Activated naive CD4-positive, alpha-beta T cell treated with anti-CD3 and anti-CD28 coated beads for 36 hours (primary cell): Measurements from ENCODE around the gene SRSF7. TPM values are rescaled to one million over a fixed set of nuclear protein-coding genes. Genes with fewer than 3 reads are reported as not detected.

ENCODE experiments used
- CTCF ChIA-PET: fragments of 350-600 bp; sonication (Branson Sonifier 250); formaldehyde crosslinking; loops from one replicate; lab custom pipeline; 2021; ENCODE audit warnings: antibody characterized with exemption; lab: Charles Lee
- DNase-seq: peaks from one replicate; pipeline ENCODE4 v3.0.0-alpha.2; 2020
- H3K27ac Mint-ChIP-seq: one replicate; pipeline ENCODE4 v1.8.0; 2021; ENCODE audit warnings: mild to moderate bottlenecking, mixed read lengths
- H3K27me3 Mint-ChIP-seq: one replicate; pipeline ENCODE4 v1.8.0; 2021; ENCODE audit warnings: low read depth, mixed read lengths
- H3K36me3 Mint-ChIP-seq: one replicate; pipeline ENCODE4 v1.8.0; 2021; ENCODE audit warnings: low read depth, mixed read lengths
- H3K4me1 Mint-ChIP-seq: one replicate; pipeline ENCODE4 v1.8.0; 2021; ENCODE audit warnings: low read depth, mixed read lengths
- H3K4me3 Mint-ChIP-seq: one replicate; pipeline ENCODE4 v1.8.0; 2021; ENCODE audit warnings: mild to moderate bottlenecking, moderate library complexity, mixed read lengths
- H3K9me3 Mint-ChIP-seq: one replicate; pipeline ENCODE4 v1.8.0; 2021; ENCODE audit warnings: mixed read lengths
- intact Hi-C: fragments of 100-400 bp; cut with micrococcal nuclease; formaldehyde crosslinking; loops from one replicate; pipeline ENCODE4 v1.15.1; 2023
- total RNA-seq, 2 experiments: library from RNA; stranded (reverse); gene quantifications; one replicate each; pipeline ENCODE4 v1.2.3, GENCODE V29; 2021

SRSF7 gene
- total RNA-seq, 2 experiments from 2014 or later, result 212 to 217 TPM

DNA sequence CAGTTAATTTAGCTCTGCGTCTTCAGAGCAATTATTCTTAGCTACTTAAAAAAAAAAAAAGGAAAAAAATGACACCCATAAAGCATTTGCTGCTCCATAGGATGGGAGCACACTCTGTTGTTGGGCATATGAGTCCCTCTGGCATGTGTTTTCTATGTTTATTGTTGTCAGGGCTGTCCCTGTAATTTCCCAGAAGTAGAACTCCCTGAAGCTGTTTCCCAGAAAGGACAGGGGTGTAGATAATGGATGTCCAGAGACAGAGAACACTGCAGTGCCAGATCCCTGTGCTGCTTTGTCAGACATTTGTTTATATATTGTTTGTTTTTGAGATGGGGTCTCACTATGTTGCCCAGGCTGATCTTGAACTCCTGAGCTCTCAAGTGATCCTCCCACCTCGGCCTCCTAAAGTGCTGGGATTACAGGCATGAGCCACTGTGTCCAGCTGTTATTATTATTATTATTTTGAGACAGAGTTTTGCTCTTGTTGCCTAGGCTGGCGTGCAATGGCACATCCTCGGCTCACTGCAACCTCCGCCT lies 52.6 kb downstream of the SRSF7 start:
- CTCF ChIA-PET, result interaction anchor here (0.6 to 1.9 kb wide), 7 partner anchors 16 to 373 kb away, joined by 3 to 6 read pairs (median 4); no protein-coding TSS in a partner anchor
- Mint-ChIP-seq H3K4me3 (no peak overlapping the region), H3K27me3 (no peaks in the 10 kb centered on the region), H3K4me1 (peaks cover 70% of the 10 kb centered on the region), H3K9me3 (no peaks in the 10 kb centered on the region), H3K27ac (peak overlapping the region; percentile 56), H3K36me3 (peaks cover 24% of the 10 kb centered on the region)
- intact Hi-C loops, result no loop called here
- no peak for DNase-seq

DNA sequence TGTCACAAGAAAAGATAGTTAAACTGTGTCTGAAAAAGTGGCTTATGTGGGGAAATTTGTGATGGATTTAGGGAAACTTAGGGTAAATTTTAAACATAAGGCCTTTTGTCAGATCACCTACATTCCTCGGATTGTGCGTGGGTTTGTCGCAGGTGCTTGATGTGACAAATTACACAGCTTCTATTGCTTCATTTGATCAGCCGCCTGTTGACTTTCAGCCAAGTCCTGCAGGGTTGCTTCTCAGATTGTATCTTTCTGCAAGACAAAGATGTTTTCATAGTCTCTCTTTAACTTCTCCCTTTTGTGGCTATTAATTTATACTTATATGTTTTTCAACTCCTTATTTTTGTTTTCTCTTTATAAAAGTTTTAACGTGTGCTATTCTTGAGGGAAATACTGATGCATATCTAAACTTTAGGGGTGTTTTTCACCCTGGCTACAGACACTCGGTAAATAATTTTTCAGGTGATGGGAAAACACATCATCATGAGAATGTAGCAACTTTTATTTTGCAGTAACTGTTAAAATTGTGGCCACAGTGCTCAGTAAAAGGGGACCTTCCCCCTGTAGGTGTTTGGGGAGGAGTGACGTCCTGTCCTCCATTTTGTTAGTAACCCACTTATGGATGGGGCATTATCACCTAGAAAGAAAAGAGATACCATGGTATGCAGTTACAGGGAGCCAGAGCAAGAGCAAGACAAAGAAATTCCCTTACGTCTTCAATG lies 53.9 kb downstream of the SRSF7 start:
- Mint-ChIP-seq H3K4me3 (no peak overlapping the region), H3K27ac (peak overlapping the region; percentile 86), H3K36me3 (peaks cover 33% of the 10 kb centered on the region), H3K27me3 (no peaks in the 10 kb centered on the region), H3K4me1 (peaks cover 72% of the 10 kb centered on the region), H3K9me3 (no peaks in the 10 kb centered on the region)
- CTCF ChIA-PET, result interaction anchor here (1.1 kb wide), 1 partner anchor 9 kb away, joined by 3 read pairs; no protein-coding TSS in a partner anchor
- intact Hi-C loops, result loop anchor here (1.0 kb wide), 2 partner anchors 25 to 30 kb away; no protein-coding TSS in a partner anchor
- DNase-seq, result peak; percentile 59

Other genes with a start within 250 kb of the SRSF7 start
- gene HNRNPLL, start 148.4 kb downstream of the SRSF7 start, total RNA-seq, result 10 to 100 TPM; 54.4 to 57.3 TPM
- 10 to 100 TPM; 31.3 to 31.9 TPM for gene GALM, start 85.2 kb downstream of the SRSF7 start, total RNA-seq
- gene GEMIN6, start 26.8 kb upstream of the SRSF7 start, total RNA-seq, result 10 to 100 TPM; 23.7 to 24.5 TPM
- gene DHX57, start 124.6 kb upstream of the SRSF7 start, total RNA-seq, result 10 to 100 TPM; 10.8 to 12.5 TPM
- 1 to 10 TPM; 5.1 to 6.2 TPM for gene MORN2, start 124.6 kb upstream of the SRSF7 start, total RNA-seq
- gene ARHGEF33, start 138.5 kb upstream of the SRSF7 start, total RNA-seq, result not detected